GM21526 (cell line): Measurements from ENCODE around the gene FAM120B.
A peak's percentile ranks its signal among the peaks of the same experiment; 100 is the strongest.

Experiments used
- ATAC-seq: cut with Tn5 transposase; IDR thresholded peaks from one replicate; pipeline ENCODE4 v1.9.1; 2021; ENCODE audit warnings: moderate library complexity; ENCODE audit not compliant: unreplicated experiment, low FRiP score

The FAM120B gene

DNA sequence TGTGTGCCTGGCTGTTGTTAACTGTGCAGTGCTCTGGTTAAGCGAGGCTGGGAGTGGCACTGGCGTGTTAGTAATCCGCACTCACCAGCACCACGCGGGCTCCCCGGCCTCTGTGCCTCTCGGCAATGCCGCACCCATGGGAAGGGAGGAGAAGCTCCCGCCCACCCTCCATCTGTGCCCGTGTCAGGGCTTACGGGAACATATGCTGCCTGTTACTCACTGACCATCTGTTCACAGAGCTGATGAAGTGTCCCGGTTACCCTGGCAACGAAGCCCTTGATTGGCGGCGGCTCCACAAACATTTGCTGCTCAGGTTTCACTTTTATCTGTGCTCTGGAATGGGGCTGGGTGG lies 131.8 kb downstream of the FAM120B start:
- ATAC-seq = peak; percentile 76

DNA sequence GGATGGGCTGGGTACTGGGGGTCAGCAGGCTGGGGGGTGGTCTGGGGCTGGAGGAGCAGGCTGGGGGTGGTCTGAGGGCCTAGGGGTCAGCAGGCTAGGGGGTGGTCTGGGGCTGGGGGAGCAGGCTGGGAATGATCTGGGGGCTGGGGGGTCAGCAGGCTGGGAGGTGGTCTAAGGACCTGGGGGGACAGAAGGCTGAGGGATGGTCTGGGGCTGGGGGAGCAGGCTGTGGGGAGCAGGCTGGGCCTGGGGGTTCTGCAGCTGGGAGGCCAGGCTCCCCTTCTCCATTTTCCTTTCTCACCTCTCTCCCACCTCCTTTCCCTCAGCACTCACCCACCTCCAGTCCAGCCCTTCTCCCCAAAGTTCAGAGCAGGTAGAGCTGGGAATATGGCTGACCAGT lies 132.3 kb downstream of the FAM120B start:
- no peak for ATAC-seq

DNA sequence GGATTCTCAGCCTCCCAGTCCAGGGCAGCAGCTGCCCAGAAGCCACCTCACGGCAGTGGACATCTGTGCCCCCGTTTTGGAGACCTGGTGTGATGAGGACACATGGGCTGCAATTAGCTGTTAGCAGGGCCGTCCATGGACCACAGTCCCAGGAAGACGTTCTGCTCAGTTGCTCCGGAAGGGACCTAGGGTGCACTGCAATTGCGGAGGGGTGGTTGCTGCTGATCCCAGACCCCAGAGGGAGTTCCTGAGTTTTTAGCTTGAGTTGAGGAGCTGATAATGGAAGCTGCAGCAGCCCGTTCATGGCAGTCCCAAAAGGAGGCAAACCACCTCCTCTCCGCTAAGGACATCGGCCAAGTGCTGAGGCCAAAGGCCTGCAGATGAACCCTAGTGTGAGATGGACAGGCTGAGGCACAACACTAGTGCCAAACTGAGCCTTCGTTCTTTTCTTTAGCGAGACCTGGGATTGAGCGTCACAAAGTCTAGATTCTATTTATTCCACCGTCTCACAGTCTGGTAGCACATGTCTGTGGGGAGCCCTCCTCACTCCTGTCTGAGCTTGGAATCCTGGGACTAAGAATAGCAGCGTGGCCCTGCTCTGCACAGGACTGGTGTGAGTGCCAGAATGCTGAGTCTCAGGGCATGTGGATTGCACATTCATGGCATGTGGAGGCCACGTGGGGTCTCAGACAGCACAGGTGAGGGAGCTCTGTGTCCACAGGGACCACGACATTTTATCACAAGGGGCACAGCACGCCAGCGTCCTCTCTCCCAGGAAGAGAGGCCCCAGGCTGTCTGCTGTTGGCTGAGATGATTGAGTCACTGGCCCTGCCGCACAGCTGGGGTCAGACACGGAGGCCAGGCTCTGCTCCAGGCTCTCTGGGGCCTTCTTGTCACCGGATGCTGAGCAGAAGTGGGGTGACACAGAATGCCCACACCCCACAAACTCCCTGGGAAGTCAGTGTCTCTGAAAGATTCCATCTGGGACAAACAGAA lies 133.1 kb downstream of the FAM120B start:
- ATAC-seq = no peak

DNA sequence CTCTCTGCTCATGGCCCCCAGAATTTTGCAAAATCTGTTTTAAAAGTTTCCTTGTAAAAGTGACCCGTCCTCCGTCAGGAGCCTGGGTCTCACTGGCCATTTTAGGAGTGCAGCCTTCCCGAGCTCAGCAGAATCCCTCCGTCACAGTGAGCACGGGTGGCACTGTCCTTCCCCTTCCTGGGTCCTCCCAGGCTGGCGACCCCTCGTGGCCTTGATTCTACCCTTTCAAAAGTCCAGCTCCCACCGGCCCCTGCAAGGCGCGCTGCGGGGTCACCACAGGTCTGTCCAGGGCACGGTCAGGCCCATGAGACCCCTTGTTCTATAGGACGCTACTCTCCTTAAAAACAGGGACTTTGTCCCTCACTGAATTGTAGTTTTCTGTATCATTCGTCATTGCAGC lies 133.9 kb downstream of the FAM120B start:
- no peak for ATAC-seq

DNA sequence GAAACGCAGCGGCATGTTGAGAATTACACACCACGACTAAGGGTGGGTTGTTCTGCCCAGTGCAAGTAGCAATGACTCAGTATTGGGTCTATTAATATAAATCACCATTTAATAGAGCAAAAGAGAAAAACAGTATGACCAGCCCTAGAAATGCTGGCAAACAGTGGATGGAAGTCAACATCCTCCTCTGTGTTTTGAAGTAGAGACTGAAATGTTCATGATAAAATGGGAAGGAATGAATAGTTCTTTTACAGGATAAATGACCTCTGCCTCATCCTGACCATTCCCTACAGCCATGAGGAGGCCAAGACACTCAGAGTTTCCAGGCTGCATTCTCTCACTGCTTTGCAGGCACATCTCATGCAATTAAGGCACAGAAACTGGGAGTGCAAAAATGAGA lies 134.8 kb downstream of the FAM120B start:
- no peak for ATAC-seq

DNA sequence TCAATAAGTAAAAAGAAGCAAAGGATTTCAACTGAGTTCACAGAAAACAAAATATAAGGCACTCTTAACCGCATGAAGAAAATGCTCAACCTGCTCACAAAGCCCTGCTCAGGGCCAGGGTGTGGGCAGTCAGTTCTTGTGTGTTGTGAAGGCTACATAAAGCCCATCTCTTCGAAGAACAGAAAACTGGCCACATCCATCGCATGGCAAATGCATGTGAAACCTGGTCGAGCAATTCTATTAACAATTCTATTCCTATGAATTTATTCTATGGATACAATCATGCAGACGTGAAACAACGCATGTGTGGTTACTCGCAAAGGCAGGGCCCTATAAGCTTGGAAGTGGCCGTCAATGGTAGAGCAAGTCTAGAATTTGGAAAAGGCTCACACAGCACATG lies 136.0 kb downstream of the FAM120B start:
- ATAC-seq = no peak

DNA sequence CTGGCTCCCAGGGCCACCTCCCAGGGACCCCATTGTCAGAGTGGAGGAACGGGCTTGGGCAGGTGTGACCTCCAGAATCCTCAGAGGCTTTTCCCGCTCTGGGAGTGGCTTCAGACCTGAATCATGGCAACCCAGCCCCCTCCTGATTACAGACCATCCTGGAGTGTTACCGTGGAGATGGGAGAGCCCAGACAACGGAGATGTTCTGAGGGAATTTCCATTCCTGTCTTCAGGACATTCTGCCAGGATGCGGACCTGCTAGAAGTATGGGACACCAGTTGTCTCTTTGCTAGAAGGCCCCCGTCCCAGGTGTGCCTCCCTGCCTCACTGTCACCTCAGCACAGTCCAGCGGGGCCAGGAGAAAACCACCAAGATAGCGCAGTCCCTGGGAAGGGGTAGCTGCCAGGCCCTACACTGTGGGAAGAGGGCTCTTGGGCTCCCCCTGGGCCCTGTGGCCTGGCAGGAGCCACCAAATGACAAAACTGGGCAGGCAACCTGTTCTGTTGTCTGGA lies 136.6 kb downstream of the FAM120B start:
- ATAC-seq = no peak

DNA sequence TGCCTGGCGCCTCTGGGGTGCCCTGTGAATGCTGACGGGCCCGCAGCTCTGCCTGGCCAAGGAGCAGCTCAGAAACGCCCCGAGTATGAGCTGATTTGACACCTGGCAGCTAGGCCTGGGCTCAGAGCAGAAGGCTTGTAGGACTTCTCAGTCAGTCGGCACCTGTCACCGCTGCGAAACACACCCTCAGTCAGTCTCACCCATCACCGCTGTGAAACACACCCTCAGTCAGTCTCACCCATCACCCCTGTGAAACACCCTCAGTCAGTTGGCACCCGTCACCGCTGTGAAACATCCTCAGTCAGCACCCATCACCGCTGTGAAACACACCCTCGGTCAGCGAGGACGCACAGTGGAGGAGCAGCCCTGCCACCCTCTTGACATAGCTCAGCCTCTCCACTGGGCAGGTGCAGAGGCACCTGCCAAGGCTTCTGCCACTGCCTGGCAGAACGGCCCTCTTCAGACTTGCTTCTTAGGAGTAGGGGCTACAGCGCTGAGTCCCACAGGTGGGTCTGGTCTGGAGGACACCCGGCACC lies 137.6 kb downstream of the FAM120B start:
- ATAC-seq = no peak

DNA sequence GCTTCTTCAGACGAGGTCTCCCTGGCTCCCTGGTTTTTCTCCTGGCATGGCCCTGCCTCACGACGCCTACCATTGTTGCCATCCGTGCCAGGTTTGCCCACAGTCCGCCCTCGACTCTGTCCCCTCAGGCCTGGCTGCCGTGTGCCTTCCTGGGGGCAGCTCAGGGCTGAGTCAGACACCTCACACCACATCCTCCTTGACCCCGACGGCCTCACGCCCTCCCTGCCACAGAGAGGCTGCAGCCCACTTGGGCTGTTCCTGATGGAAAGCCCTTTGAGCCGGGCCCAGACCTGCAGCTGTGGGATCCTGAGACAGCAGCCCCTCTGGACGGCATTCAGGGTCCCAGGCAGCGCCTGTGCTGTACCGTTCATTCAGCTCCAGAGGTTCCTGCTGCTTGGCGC lies 138.3 kb downstream of the FAM120B start:
- no peak for ATAC-seq

DNA sequence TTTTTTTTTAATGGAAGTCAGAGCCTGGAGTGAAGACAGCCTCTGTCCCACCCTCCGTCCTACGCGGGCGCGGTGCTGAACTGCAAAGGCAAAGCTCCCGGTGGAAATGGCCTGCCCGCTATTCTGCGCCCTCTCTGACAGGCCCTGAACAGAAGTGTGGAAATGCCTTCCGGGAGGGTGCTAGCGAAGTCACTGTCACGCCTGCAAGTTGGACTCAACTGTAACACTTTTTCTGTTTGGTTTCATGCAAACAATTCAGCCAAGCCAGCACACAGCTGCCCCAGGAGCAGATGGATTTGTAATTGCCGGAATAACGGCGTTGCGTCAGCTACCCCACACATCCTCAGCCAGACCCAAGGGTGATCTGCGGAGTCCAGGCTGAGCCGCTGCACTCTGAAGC lies 138.9 kb downstream of the FAM120B start:
- ATAC-seq = no peak

DNA sequence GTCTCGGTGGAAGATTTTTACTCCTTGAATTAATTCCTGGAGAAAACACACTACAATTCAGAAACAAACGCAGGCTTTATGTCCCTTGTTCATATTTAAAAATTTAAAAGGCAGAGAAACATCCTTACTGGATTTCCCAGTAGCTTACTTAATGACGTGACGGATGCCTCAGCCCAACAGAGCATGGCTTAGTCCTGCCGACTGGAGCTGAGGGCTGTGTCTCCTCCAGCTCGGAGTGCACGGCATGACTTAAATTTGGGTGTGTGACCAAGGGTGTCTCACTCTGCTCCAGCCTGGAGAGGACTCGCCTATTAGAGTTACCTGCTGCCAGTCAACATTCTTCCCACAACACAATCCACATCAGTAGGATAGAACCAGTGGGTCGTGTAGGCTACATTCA lies 139.4 kb downstream of the FAM120B start:
- ATAC-seq = no peak

DNA sequence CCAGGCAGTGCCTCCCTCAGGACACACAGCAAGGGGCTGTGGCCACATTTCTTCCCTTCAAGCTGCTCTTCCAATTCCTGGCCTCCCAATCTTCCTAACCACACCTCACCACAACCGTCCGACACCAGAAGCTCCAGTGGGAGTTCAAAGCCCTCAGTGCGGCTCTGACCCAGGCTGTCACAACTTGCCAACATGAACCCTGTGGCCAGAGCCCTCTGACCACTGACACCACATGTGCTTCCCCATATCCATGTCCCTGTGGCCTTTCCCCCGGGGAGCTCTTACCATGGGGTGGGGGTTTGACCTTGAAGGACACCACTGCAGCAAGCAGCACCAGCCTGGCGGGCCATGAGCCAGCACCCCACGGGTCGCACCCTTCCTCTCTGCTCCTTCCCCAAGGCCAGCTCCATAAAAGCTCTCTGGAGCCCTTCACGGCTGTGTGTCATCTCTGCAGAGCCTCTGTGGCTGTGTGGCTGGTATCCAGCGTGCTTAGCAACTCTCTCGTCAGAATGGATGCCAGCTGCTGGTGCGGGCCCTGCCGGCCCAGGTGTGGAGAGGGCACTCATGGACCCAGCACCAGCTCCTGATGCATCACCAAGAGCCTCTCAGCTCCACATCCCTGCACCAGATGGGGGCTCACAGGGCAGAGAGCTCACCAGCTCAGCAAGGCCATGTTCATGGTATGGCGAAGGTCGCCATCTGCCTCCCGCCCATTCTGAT lies 140.4 kb downstream of the FAM120B start:
- no peak for ATAC-seq

DNA sequence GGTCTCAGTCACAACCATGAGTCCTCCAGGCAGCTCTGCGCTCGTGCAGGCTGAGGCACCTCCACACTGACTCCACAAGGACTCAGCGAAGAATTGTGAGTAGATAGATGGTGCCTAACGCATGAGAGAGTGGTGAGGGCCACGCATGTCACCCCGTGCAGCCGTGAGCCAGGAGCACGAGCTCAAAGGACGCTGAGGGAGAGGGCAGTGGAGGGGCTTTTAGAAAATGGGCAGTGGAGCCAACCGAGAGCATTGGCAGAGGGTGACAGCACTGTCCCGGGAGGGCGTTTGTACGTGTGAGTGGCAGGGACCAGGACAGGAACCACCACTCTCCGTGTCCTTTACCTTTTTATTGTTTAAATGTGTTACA lies 141.0 kb downstream of the FAM120B start:
- no peak for ATAC-seq

DNA sequence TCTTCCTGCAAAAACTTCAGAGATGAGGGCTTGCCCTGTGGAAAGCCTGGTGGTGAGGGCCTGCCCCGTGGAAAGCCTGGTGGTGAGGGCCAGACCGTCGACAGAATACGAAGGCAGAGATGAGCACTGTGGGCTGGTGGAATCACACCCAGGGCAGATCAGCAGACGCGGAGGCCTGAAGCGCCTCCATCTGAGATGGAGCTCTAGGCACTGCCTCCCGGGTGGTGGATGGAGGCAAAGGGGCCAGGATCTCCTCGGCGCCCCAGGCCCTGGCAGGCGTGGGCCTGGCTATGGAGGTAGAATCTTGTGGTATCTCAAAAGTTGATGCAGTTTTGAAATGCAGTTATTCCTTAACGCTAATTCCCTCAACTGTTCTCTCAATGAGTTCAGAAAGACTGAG lies 141.8 kb downstream of the FAM120B start:
- ATAC-seq = no peak

DNA sequence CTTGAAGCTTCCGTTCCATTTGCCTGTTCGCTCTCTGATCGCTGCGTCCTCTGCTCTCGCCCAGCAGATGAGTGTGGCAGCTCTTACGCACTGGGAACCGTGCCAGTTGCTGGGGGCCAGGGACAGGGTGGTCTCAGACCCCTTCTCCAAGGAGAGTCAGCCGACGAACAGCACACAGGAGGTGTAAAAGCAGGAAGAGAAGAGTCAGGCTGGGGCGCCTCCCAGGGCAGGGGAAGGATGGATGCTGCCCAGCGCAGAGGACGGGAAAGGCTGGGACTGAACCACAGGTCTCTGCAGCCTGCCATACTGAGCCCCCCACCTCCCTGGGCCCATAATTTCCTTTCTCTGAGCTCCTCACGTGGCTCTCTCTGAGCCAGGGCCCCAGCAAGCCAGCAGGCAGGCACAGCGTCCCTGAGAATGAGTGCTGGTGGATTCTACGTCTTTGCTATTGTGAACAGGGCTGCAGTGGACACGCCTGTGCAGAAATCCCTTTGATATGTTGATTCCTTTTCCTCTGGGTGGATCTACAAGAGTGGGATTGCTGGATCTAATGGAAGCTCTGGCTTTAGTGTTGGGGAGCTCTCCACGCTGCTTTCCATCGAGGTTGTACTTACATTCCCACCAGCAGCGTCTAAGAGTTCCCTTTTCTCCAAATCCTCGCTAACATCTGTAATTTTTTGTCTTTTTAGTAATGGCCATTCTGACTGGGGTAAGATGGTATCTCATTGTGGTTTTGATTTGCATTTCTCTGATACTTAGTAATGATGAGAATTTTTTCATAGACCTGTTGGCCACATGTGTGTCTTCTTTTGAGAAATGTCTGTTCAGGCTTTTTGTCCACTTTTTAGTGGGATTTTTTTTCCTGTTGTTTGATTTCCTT lies 142.4 kb downstream of the FAM120B start:
- no peak for ATAC-seq

DNA sequence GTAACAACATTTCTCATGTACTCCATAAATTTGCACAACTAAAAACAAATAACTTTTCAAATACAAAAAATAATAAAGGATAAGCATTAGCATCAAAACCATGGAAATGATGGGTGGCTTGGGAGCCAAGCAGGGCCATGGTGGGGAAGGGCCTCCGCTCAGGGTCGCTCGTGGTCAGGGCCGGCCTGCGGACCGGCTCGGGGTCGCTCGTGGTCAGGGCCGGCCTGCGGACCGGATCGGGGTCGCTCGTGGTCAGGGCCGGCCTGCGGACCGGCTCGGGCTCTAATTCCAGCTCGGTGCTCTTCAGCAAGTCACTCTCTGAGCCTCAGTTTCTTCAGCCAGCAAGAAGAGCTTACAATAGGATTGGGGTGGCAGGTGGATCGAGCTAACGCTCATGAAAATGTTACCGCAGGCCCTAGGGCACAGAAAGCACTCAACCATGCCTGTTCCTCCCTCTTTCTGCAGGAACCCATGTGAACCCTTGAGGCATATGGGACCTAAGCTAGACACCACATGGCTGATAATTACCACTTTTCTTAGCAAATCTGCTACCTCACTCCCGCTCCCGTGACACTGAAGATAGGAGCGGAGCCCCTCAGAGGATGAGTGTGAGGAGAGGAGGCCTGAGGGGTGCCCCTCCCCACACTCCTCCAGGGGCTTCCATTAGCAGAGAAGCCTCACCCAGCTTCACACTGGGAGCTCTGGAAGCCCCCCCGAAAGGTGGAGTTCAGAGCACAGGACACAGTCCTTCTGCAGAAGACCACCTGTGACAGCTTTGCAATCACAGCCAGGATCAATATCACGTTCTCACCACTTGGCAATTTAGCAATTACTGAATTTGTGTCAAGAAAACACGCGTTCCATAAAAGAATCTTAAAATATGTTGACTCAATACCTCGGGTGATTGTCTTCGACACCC lies 143.5 kb downstream of the FAM120B start:
- no peak for ATAC-seq

DNA sequence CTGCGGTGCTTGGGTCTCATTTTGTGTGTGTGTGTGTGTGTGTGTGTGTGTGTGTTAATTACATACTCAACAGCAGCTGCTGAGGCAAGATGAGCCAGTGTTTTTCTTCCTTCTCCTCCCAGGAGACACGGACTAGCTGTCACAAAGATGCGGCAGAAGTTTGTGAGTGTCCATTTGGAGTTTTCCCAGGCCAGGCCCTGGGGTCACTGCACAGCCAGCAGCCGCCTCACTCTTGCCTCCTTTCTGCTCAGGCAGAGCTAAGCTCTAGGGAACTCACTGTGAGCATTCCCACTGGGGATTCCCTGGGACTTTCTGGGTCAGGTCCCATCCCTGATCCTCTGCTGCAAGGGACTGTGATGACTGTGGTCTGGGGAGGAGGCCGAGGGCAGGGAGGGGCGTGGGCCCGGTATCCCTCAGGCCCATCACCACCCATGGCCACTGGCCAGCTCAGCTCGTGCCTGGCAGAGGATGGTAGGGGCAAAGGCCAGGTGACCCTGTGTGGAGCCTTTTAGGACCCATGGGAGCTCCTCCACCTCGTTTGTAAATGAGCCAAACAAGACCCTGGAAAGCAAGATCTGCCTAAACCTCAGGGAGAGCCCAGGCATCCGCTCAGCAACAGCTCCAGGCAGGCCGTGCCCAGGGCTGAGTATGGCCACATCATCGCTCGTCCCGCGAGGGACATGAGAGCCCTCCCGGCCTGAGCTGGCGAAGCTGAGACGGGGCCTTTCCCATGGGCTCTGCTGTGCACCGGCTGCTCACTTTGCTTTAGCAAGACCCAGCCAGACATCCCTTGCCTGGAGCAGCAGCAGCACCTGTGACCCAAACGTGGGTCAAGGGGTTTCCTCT lies 144.6 kb downstream of the FAM120B start:
- no peak for ATAC-seq
